HFFc6 (cell line): Measurements from ENCODE around the gene FBXO41. TPM values are rescaled to one million over a fixed set of nuclear protein-coding genes. Genes with fewer than 3 reads are reported as not detected.

Source experiments
- DNase-seq: peaks from one replicate; pipeline ENCODE4 v3.0.0-alpha.2; 2018
- H3K27ac Mint-ChIP-seq: 2 replicates; pipeline ENCODE4 v1.8.0; 2020; ENCODE audit warnings: mild to moderate bottlenecking, mixed read lengths
- H3K27me3 Mint-ChIP-seq: 2 replicates; pipeline ENCODE4 v1.8.0; 2021; ENCODE audit warnings: mild to moderate bottlenecking, moderate library complexity, mixed read lengths; ENCODE audit not compliant: insufficient read depth
- H3K36me3 Mint-ChIP-seq: 2 replicates; pipeline ENCODE4 v1.8.0; 2021; ENCODE audit warnings: low read depth, mixed read lengths
- H3K4me1 Mint-ChIP-seq: 2 replicates; pipeline ENCODE4 v1.8.0; 2020; ENCODE audit warnings: low read depth, mixed read lengths
- H3K4me3 Mint-ChIP-seq: 2 replicates; pipeline ENCODE4 v1.8.0; 2020; ENCODE audit warnings: mild to moderate bottlenecking, moderate library complexity, mixed read lengths
- H3K9me3 Mint-ChIP-seq: 2 replicates; pipeline ENCODE4 v1.8.0; 2020; ENCODE audit warnings: mild to moderate bottlenecking, mixed read lengths
- total RNA-seq, 6 experiments: library from RNA; stranded (reverse); fragmentation: NEBNext Ultra II Directional; extraction: Animal tissue kit (Norgen Biotek cat#: 25700); gene quantifications; 2 replicates in 1 of 6; 3 replicates in 5 of 6; pipeline ENCODE4 v1.2.3, GENCODE V29; 2021
- TF ChIP-seq, protein P1 (sequence below): fragments of 200-600 bp; sonication (generic); IDR thresholded peaks from 2 replicates; pipeline ENCODE4 v1.5.0; 2021; ENCODE audit warnings: antibody characterized with exemption, mild to moderate bottlenecking

Gene FBXO41
- total RNA-seq, 6 experiments from 2014 or later, result 0.80 to 1.7 (median 1.4) TPM

DNA sequence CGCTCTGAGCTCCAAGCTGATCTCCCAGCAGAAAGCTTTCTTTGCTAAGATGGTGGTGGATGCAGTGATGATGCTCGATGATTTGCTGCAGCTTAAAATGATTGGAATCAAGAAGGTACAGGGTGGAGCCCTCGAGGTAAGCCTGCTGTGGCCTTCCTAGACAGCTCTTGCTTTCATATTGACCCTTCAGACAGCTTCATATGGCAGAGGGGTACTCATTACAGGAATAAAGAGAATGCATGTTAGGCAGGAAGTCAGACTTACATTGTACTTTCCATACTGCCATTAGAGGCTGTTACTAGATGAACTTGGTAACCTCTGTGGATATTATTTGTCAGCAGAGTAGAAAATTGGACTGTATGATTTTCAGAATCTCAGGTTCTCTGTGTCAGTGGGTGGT is 39.7 kb downstream of the FBXO41 start:
- TF ChIP-seq, protein P1, sequence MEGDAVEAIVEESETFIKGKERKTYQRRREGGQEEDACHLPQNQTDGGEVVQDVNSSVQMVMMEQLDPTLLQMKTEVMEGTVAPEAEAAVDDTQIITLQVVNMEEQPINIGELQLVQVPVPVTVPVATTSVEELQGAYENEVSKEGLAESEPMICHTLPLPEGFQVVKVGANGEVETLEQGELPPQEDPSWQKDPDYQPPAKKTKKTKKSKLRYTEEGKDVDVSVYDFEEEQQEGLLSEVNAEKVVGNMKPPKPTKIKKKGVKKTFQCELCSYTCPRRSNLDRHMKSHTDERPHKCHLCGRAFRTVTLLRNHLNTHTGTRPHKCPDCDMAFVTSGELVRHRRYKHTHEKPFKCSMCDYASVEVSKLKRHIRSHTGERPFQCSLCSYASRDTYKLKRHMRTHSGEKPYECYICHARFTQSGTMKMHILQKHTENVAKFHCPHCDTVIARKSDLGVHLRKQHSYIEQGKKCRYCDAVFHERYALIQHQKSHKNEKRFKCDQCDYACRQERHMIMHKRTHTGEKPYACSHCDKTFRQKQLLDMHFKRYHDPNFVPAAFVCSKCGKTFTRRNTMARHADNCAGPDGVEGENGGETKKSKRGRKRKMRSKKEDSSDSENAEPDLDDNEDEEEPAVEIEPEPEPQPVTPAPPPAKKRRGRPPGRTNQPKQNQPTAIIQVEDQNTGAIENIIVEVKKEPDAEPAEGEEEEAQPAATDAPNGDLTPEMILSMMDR, result no peak
- H3K27me3 Mint-ChIP-seq, result no peaks in the 10 kb centered on the region
- H3K9me3 Mint-ChIP-seq, result no peaks in the 10 kb centered on the region
- peaks cover 40% of the 10 kb centered on the region for H3K4me1 Mint-ChIP-seq
- no peak overlapping the region for H3K4me3 Mint-ChIP-seq
- H3K27ac Mint-ChIP-seq, result peak overlapping the region; percentile 47; the same call in 1 of the 2 replicates
- H3K36me3 Mint-ChIP-seq, result peaks cover 43% of the 10 kb centered on the region
- no peak for DNase-seq

GRCh38 chr2:73243884-73244570 is 40.3 kb downstream of the FBXO41 start:
- TF ChIP-seq, protein P1, result no peak
- Mint-ChIP-seq H3K4me3 (no peak overlapping the region), H3K9me3 (no peaks in the 10 kb centered on the region), H3K4me1 (peaks cover 46% of the 10 kb centered on the region), H3K27me3 (no peaks in the 10 kb centered on the region), H3K36me3 (peaks cover 38% of the 10 kb centered on the region), H3K27ac (peak overlapping the region; percentile 47)
- peak; percentile 82 for DNase-seq

DNA sequence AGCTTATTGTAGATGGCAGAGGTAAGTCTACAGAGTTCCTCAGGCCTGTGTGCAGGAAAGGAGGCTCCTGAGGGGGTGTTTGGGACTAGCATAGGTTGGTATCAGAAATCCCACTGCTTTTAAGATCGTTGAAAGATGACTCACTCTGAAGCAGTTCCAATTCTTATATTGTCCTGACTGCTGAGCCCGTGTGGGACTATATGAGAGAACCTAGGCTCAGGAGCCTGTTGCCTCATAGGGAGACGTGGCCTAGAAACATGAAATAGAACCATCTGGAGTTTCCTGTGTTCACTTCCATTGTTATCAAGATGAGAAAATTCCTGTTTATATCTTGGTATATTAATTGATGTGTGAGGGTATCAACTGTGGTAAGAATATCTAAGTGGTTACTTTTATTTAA is 44.5 kb downstream of the FBXO41 start:
- peak; percentile 30 for DNase-seq
- H3K4me1 Mint-ChIP-seq, result peaks cover 66% of the 10 kb centered on the region
- peaks cover 21% of the 10 kb centered on the region for H3K36me3 Mint-ChIP-seq
- TF ChIP-seq, protein P1, result no peak
- no peaks in the 10 kb centered on the region for H3K9me3 Mint-ChIP-seq
- peak overlapping the region; percentile 8; the same call in 1 of the 2 replicates for H3K27ac Mint-ChIP-seq
- H3K27me3 Mint-ChIP-seq, result no peaks in the 10 kb centered on the region
- H3K4me3 Mint-ChIP-seq, result no peak overlapping the region

DNA sequence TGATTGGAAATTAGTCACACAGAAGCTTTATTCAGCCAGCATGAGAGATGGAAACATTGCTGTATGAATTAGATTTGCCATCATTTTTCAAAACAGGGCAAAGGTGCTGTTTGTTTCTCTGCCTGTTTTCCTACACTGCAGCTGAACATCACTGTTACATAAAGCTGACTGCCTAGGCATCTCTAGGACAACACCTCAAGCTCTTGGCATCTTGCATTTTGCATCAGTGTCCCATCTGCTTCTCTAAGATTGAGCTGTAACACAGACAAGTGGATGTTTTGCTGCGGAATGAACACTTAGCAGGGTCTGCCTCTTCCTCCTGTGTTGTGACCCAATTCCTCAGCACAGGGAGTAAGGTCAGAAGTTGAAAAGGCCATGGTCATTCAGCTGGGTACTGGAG is 45.3 kb downstream of the FBXO41 start:
- Mint-ChIP-seq H3K9me3 (no peaks in the 10 kb centered on the region), H3K27me3 (no peaks in the 10 kb centered on the region), H3K4me1 (peaks cover 59% of the 10 kb centered on the region), H3K36me3 (peaks cover 21% of the 10 kb centered on the region), H3K4me3 (no peak overlapping the region), H3K27ac (no peak overlapping the region)
- DNase-seq, result no peak
- TF ChIP-seq, protein P1, result no peak

- Mint-ChIP-seq H3K4me1 (peaks cover 52% of the 10 kb centered on the region), H3K9me3 (no peaks in the 10 kb centered on the region), H3K4me3 (no peak overlapping the region), H3K27me3 (peaks cover 1% of the 10 kb centered on the region; the same call in 1 of the 2 replicates), H3K36me3 (peaks cover 20% of the 10 kb centered on the region), H3K27ac (peak overlapping the region; percentile 71)
- no peak for DNase-seq
- TF ChIP-seq, protein P1, result no peak
Observed at GRCh38 chr2:73238149-73238548, 46.1 kb downstream of the FBXO41 start.
